ENCODE measurements around the gene LUZP2.

LUZP2 gene

DNA sequence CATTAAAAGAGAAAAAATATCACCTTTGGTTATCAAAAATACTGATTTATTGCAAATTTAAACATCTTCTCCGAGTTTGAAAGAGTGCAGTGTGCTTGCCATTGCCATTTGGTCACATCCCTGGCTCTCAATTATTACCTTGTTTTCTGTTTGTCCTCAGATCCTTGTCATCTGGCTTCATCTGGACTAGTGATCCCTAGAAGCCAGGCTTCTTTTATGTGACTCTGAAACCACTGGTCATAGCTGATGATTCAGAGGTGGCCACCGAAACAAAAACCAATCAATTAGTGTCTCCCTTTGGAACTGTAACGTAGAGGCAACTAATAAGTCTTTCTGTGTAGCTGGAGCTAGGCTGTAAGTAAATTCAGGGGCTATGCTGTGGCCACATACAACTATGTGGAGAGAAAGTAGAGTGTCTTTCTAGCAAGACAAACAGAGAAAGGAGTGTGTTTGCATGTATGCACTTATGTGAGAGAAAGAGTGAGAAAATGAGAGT lies 237.9 kb downstream of the LUZP2 start:
- no peaks in the 10 kb centered on the region for H3K27me3 ChIP-seq (ENCODE audit: insufficient read depth, insufficient read length)
- H3K36me3 ChIP-seq (ENCODE audit: insufficient read depth, insufficient read length, low read length), result no peaks in the 10 kb centered on the region
- no peak for DNase-seq (ENCODE audit: low read depth, low spot score)
- H3K4me1 ChIP-seq (ENCODE audit: insufficient read depth, insufficient read length), result no peaks in the 10 kb centered on the region
- no peaks in the 10 kb centered on the region for H3K9me3 ChIP-seq (ENCODE audit: insufficient read depth, low read length)
- TF ChIP-seq ZNF274 (IDR thresholded peaks at IDR 0.05; ENCODE audit: low read depth, low read length), result no peak
- TF ChIP-seq SUZ12 (IDR thresholded peaks at IDR 0.05; ENCODE audit: extremely low read depth, insufficient read depth, insufficient read length), result no peak
- H3K4me3 ChIP-seq (ENCODE audit: insufficient read length, low read depth), result no peak overlapping the region
- H3K9ac ChIP-seq (ENCODE audit: insufficient read length, low read depth), result no peak overlapping the region

GRCh38 chr11:24738972-24739371 lies 242.1 kb downstream of the LUZP2 start:
- Histone ChIP-seq H3K4me1 (ENCODE audit: insufficient read depth, insufficient read length) (no peaks in the 10 kb centered on the region), H3K9ac (ENCODE audit: insufficient read length, low read depth) (no peak overlapping the region), H3K4me3 (ENCODE audit: insufficient read length, low read depth) (no peak overlapping the region), H3K36me3 (ENCODE audit: insufficient read depth, insufficient read length, low read length) (no peaks in the 10 kb centered on the region), H3K9me3 (ENCODE audit: insufficient read depth, low read length) (no peaks in the 10 kb centered on the region), H3K27me3 (ENCODE audit: insufficient read depth, insufficient read length) (no peaks in the 10 kb centered on the region)
- no peak for DNase-seq (ENCODE audit: low read depth, low spot score)
- TF ChIP-seq SUZ12 (IDR thresholded peaks at IDR 0.05; ENCODE audit: extremely low read depth, insufficient read depth, insufficient read length), result no peak
- TF ChIP-seq ZNF274 (IDR thresholded peaks at IDR 0.05; ENCODE audit: low read depth, low read length), result no peak
- TF ChIP-seq YY1 (IDR thresholded peaks at IDR 0.05; ENCODE audit: insufficient read depth, insufficient read length), result no peak

GRCh38 chr11:24739637-24740036 lies 242.8 kb downstream of the LUZP2 start:
- Histone ChIP-seq H3K4me1 (ENCODE audit: insufficient read depth, insufficient read length) (no peaks in the 10 kb centered on the region), H3K9me3 (ENCODE audit: insufficient read depth, low read length) (no peaks in the 10 kb centered on the region), H3K4me3 (ENCODE audit: insufficient read length, low read depth) (no peak overlapping the region), H3K36me3 (ENCODE audit: insufficient read depth, insufficient read length, low read length) (no peaks in the 10 kb centered on the region), H3K9ac (ENCODE audit: insufficient read length, low read depth) (no peak overlapping the region), H3K27me3 (ENCODE audit: insufficient read depth, insufficient read length) (no peaks in the 10 kb centered on the region)
- no peak for DNase-seq (ENCODE audit: low read depth, low spot score)
- no peak for TF ChIP-seq YY1 (IDR thresholded peaks at IDR 0.05; ENCODE audit: insufficient read depth, insufficient read length)
- no peak for TF ChIP-seq SUZ12 (IDR thresholded peaks at IDR 0.05; ENCODE audit: extremely low read depth, insufficient read depth, insufficient read length)
- no peak for TF ChIP-seq ZNF274 (IDR thresholded peaks at IDR 0.05; ENCODE audit: low read depth, low read length)

GRCh38 chr11:24747275-24748251 lies 250.7 kb downstream of the LUZP2 start:
- Histone ChIP-seq H3K4me3 (ENCODE audit: insufficient read length, low read depth) (no peak overlapping the region), H3K9me3 (ENCODE audit: insufficient read depth, low read length) (no peaks in the 10 kb centered on the region), H3K4me1 (ENCODE audit: insufficient read depth, insufficient read length) (no peaks in the 10 kb centered on the region), H3K27me3 (ENCODE audit: insufficient read depth, insufficient read length) (no peaks in the 10 kb centered on the region), H3K9ac (ENCODE audit: insufficient read length, low read depth) (no peak overlapping the region), H3K36me3 (ENCODE audit: insufficient read depth, insufficient read length, low read length) (no peaks in the 10 kb centered on the region)
- TF ChIP-seq YY1 (IDR thresholded peaks at IDR 0.05; ENCODE audit: insufficient read depth, insufficient read length) (no peak), ZNF274 (IDR thresholded peaks at IDR 0.05; ENCODE audit: low read depth, low read length) (no peak), SUZ12 (IDR thresholded peaks at IDR 0.05; ENCODE audit: extremely low read depth, insufficient read depth, insufficient read length) (no peak)
- no peak for DNase-seq (ENCODE audit: low read depth, low spot score)

DNA sequence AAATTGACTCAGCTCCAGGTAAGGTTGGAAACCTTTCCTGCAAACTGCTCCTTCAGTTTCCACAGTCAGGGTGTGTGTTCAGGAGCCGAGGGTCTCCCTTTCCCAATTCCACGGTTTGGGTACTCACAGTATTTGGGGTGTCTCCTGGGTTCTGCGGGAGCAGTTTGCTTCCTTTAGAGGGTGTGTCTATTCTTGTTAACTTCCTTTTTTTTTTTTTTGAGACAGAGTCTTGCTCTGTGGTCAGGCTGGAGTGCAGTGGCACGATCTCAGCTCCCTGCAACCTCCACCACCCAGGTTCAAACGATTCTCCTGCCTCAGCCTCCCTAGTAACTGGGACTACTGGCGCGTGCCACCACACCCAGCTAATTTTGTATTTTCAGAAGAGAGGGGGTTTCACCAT lies 251.4 kb downstream of the LUZP2 start:
- no peak for DNase-seq (ENCODE audit: low read depth, low spot score)
- Histone ChIP-seq H3K9ac (ENCODE audit: insufficient read length, low read depth) (no peak overlapping the region), H3K4me3 (ENCODE audit: insufficient read length, low read depth) (no peak overlapping the region)

GRCh38 chr11:24754406-24754805 lies 257.6 kb downstream of the LUZP2 start:
- Histone ChIP-seq H3K9me3 (ENCODE audit: insufficient read depth, low read length) (no peaks in the 10 kb centered on the region), H3K36me3 (ENCODE audit: insufficient read depth, insufficient read length, low read length) (no peaks in the 10 kb centered on the region), H3K4me3 (ENCODE audit: insufficient read length, low read depth) (no peak overlapping the region), H3K4me1 (ENCODE audit: insufficient read depth, insufficient read length) (no peaks in the 10 kb centered on the region), H3K9ac (ENCODE audit: insufficient read length, low read depth) (no peak overlapping the region), H3K27me3 (ENCODE audit: insufficient read depth, insufficient read length) (no peaks in the 10 kb centered on the region)
- no peak for DNase-seq (ENCODE audit: low read depth, low spot score)
- TF ChIP-seq ZNF274 (IDR thresholded peaks at IDR 0.05; ENCODE audit: low read depth, low read length), result no peak

More for the DNA sequence above, 251.4 kb downstream of the LUZP2 start:
- Histone ChIP-seq H3K27me3 (ENCODE audit: insufficient read depth, insufficient read length) (no peaks in the 10 kb centered on the region), H3K9me3 (ENCODE audit: insufficient read depth, low read length) (no peaks in the 10 kb centered on the region), H3K36me3 (ENCODE audit: insufficient read depth, insufficient read length, low read length) (no peaks in the 10 kb centered on the region), H3K4me1 (ENCODE audit: insufficient read depth, insufficient read length) (no peaks in the 10 kb centered on the region)
- TF ChIP-seq SUZ12 (IDR thresholded peaks at IDR 0.05; ENCODE audit: extremely low read depth, insufficient read depth, insufficient read length) (no peak), YY1 (IDR thresholded peaks at IDR 0.05; ENCODE audit: insufficient read depth, insufficient read length) (no peak), ZNF274 (IDR thresholded peaks at IDR 0.05; ENCODE audit: low read depth, low read length) (no peak)

GRCh38 chr11:24755260-24755839 lies 258.5 kb downstream of the LUZP2 start:
- Histone ChIP-seq H3K9ac (ENCODE audit: insufficient read length, low read depth) (no peak overlapping the region), H3K36me3 (ENCODE audit: insufficient read depth, insufficient read length, low read length) (no peaks in the 10 kb centered on the region), H3K9me3 (ENCODE audit: insufficient read depth, low read length) (no peaks in the 10 kb centered on the region), H3K27me3 (ENCODE audit: insufficient read depth, insufficient read length) (no peaks in the 10 kb centered on the region), H3K4me3 (ENCODE audit: insufficient read length, low read depth) (no peak overlapping the region), H3K4me1 (ENCODE audit: insufficient read depth, insufficient read length) (no peaks in the 10 kb centered on the region)
- DNase-seq (ENCODE audit: low read depth, low spot score), result no peak
- TF ChIP-seq ZNF274 (IDR thresholded peaks at IDR 0.05; ENCODE audit: low read depth, low read length), result no peak
- no peak for TF ChIP-seq SUZ12 (IDR thresholded peaks at IDR 0.05; ENCODE audit: extremely low read depth, insufficient read depth, insufficient read length)
- TF ChIP-seq YY1 (IDR thresholded peaks at IDR 0.05; ENCODE audit: insufficient read depth, insufficient read length), result no peak
